HT-29 (cell line): ENCODE results near the gene POPDC2. TPM values are rescaled to one million over a fixed set of nuclear protein-coding genes. Genes with fewer than 3 reads are reported as not detected.

Experiments used
- DNase-seq: peaks from one replicate; pipeline ENCODE4 v3.0.0-alpha.2; 2015; ENCODE audit warnings: low spot score
- total RNA-seq: library from RNA; depleted of rRNA; stranded (reverse); fragments of >200 nt; shearing (Covaris generic); gene quantifications from 2 replicates; pipeline ENCODE4 v1.2.3, GENCODE V29; 2014

POPDC2 gene
- total RNA-seq, 1 experiment from 2014 or later = 0.71 TPM

DNA sequence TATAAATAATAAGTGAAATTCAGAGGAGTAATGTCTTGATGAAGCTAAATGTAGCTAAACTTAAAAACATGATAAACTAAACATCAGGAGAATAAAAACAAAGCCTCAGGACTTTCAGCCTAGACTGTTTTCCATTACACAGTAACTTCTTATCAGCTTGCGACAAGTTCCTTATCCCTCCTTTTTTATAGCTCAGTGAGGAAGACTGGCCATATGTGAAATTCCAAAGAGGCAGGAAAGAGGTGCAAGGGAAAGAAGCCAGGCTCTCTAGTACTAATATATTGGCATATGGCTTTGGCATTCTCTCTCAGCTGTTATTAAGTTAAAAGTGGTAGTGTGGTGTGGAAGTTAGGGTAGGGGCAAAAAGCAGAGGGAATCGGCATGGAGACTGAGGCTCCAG lies 12.4 kb upstream of the POPDC2 start:
- DNase-seq = no peak

DNA sequence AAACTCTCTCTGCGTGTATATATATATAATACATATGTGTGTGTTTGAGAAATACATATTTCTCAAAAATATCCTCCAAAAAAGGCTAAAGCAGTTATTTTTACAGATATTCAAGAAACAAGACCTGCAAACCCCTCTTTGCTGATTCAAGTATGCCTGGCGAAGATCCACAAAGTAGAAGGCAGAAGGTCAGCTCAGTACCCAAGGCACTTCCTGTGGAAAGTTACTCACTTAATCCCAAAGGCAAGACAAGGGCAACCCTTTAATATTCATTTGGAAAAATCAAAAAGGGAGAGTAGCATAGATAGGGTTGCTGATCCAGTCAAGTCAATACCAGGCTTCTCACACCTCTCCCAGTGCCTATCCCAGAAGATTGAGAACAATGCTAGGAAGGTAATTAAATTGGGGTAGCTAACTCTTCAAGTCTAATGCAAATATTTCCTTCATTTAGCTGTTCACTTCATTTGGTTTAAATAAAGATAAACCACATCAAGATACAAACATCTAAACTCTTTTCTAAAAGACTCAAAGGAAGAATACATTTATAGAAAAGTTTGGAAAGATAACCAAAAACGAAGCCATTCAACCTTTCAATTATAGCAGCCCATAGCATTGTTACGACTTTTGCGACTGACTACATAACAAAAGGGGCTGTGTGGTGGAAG lies 9.6 kb upstream of the POPDC2 start:
- DNase-seq = no peak

DNA sequence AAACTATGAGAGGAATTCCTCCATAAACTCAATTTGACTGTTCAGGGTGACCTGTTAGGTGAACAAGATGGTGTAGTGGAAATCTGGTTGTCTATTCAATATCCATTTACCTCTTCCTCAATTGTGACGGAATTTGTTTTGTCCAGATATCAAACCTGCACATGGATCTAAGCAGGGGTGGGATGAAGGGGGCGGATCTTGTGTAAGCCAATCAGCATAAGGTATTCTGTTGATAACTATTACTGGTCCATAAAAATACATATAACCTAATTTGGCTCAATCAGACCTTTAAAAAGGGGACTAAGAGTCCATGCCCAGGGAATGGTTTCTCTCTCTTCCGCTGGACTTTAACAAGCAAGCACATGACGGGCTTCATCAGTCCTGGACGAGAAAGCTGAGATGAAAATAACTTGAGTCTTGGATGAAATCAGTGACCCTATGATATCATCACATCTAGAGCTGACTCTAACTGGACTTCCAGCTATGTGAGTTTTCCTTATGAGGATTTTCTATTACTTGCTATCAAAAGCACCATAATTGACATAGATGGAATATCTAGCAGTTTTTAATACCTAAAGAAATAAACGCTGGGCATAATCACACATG lies 5.7 kb upstream of the POPDC2 start:
- no peak for DNase-seq

DNA sequence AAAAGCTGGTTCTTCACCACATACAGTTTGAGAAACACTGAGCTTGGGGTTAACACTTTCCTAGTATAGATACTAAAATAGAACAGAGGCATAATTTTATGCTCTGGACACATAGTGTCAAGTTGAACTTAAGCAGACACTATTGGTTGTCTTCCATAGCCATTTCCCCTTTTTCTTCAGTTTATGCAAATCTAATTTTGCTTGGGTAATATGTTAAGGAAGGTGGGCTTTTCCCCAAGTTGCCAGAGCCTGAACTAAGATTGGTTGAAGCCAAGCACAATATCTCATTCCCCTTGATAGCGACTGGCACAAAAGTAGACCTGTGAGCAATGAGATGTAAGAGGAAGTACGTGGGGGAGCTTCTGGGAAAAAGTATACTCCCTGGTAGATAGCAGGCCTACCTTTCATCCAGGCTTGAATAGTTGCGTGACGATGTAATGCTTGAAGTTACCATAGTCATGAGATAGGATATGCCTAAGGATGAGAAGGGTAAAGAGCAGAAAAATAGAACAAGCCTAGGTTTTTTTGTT lies 4.5 kb upstream of the POPDC2 start:
- DNase-seq = no peak

DNA sequence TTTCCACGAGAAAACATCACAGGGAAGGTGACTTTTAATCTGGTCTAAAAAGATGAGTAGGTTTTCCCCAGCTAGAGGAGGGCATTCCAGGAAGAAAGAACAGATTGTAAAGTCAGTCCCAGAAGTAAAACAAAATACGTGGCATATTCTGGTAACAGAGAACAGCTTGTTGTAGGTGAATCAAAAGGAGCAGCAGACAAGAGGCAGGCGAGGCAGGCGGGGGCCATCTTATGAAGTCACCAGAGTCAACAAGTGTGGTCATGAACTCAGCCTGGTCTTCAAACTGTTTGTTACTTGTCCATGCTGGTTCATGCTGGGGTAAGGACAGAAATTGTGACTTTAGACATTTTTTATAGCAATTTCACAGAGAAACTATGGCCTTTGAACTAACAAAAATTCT lies 4.0 kb upstream of the POPDC2 start:
- DNase-seq = no peak

DNA sequence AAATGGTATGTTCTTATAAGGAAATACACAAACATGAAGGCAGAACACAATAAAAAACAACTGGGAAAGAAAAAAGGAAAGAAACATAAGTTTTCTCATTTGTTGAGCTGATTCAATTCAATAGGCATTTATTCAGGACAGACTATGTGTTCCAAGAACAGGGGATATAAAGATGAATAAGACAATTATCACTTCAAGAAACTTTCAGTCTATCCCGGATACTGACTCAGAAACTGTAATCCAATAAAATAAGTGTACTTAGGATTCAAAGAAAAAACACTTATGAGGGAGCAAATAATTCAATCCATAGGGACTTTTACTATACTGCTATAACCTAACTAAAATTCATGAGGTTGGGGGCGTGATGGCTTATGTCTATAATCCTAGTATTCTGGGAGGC lies 3.5 kb upstream of the POPDC2 start:
- no peak for DNase-seq

DNA sequence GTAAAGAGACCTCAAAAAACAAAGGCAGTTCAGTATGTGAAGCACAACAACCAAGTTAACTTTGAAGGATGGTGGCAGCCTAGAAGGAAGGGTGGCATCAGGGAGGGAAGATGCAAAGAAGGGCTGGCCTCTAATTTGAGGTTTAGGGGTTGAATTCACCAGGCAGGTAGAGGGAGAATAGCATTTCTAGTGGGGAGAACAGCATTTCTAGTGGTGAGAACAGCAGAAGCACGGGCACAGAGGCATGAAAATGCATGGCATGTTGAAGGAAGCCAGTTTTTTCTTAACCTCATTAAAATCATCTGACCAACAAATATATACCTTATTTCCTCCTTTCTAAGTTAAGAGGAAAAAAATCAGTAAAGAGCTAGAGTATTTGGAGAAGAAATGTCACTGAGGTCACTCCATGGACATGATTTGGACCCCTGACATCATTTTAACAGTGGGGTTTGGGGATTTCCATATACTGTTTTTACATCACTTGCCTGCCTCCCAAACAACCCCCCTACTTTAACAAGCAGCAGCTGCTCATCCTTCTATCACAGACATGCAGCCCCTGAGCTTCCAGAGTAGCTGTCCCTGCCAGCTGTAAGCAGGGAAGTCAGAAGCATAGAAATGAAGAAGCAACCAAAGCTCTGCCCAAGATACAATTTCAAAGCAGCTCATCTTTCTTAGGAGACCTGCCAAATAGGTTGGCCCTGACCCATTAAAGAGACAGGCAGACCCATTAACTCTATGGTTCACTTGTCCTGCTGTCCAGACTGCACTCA lies 2.4 kb upstream of the POPDC2 start:
- DNase-seq = no peak

DNA sequence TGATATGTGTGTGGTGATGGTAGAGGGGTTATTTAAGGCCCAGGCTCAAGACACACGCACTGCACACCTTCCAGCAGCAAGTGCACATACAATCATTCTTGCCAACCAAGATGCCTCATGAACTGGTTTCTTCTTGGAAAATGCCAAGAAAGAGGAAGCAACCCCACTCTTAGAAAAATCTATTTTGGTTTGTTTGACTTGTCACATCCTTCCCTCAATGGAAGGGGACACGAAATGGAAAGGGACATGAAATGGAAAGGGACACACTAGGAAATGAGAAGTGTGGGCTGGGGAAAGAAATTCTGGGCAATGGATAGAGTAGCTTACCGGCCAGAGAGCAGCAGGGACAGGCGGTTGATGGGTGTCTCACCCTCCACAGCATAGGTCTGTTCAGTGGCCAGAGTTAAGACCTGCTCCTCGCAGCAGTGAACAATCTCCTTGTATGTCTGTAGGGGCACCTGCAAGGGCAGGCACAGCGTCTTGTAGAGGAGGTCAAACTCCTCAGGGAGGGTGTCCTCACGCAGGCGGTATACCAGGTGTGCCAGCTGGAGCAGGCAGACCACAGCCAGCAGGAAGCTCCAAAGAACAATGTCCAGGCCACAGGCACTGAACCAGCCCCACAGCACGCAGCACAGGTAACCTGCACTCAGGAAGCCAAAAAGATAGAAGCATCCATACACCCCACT lies 640 bp downstream of the POPDC2 start:
- DNase-seq = no peak

DNA sequence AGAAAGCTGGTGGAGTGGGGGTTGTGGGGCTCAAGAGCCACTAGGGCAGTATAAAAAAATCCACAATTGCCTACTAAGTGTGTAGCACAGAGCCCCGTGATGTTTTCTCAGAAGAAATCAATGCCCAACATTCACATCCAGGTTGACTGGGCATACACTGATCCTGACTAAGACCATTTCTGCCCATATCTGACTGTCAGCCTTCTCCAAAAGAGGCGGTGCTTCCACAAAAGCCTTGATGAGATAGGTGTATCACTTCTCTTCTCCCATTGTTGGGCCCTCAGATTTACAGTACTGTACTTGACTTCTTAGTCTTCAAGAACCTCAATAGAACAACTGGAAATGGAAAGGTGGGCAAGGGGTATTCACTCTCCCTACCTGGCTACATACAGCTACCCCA lies 1.4 kb downstream of the POPDC2 start:
- DNase-seq = no peak

DNA sequence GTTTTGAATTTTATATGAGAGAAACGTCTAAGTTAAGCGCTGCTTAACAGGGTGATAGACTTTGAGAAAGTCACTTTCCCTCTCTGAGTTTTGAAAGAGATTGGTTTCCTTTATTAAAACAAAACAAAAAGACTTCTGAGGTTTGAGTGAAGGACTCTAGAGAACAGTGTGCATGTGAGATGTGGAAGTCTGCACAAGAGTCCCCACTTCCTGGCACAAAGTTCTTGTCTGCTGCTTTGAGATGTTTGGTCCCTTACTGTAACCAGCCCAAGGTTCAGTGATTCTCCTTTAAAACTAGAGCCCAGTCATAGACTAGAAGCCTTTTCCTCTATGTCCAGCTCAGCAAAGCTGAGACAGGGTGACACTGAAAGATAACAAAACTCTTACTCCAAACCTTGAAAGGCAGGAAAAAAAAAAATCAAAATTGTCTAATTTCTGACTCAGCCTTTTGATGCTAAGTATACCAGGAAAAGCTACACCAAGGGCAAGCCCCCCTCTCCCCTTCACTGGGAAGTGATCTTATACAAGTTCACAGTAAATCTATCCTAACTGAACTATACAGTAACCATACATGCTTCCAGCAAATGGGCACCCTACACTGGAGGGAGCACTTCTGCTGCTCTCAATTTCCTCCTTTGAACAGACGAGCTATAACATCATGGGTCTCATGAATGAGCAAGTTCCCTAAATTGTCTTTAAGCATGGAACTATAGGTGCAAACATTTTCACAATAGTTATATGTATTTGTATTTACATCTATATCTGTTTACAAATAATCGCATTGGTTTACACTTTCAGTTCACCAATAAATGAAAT lies 2.3 kb downstream of the POPDC2 start:
- DNase-seq = no peak

DNA sequence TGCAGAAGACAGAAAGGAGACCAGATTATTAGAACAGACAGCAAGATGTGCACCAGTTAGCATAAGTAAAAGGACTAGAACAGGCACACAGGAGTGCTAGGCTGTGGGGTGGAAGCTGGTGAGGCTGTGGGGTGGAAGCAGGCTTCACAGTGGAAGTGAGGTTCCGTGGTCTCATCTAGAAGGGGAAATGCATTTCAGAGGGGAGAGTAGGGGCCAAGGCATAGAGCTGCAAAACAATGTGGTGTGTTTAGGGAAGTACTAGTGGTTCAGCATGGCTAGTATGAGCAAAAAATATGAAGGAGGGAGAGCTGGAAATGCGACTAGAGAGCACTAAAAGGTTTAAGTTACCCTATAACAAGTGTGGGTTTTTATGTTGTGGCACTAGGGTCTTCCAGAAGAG lies 6.5 kb downstream of the POPDC2 start:
- no peak for DNase-seq

DNA sequence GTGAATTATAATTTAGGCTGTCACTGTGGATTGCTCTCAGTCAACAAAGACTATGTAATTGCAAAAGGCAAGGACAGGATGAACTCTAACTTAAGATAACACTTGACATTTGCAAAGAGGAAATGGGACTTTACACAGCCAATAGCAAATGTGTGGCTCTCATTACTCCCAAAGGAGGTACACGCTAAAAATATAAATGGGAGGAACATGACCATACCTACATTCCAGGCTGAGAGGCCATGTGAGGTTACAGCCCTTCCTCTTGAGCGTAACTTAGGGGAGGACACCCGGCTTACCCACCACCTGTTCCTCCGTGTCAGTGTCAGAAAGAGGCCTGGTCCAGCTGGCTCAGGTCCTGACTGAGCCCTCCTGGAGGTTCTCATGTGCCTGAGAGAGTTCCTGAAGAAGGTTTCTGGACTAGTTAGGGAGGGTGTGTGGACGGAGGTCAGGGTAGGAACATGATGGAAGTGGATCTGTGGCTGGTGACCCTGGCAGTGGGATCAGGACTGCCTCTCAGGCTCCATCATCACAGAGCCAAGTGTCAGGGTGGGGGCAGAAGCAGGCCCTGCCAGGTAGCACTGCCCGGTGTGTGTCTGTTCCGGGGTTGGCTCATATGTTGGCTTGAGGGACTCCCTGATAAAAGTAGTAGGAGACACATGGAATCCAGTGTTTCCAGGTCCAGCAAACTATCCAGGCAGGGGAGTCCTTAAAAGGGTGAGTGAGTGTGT lies 7.9 kb downstream of the POPDC2 start:
- DNase-seq = no peak

DNA sequence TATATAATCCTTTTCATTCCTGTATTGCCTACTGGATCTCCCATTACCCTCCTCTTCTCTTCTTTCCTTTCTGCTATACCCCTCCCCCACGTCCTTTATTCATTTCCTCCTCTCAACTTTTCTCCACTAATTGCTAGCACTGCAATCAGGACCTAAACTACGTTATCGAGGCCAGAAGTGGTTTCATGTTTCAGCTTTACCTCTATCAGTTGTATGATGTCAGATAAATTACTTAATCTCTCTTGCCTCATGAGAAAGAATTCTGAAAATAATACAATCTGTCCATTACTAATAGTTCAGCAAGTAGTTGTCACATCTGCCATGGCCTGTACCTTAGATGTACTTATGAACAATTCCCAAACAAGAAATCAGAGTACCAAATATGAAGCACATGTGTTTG lies 10.6 kb downstream of the POPDC2 start:
- DNase-seq = no peak

DNA sequence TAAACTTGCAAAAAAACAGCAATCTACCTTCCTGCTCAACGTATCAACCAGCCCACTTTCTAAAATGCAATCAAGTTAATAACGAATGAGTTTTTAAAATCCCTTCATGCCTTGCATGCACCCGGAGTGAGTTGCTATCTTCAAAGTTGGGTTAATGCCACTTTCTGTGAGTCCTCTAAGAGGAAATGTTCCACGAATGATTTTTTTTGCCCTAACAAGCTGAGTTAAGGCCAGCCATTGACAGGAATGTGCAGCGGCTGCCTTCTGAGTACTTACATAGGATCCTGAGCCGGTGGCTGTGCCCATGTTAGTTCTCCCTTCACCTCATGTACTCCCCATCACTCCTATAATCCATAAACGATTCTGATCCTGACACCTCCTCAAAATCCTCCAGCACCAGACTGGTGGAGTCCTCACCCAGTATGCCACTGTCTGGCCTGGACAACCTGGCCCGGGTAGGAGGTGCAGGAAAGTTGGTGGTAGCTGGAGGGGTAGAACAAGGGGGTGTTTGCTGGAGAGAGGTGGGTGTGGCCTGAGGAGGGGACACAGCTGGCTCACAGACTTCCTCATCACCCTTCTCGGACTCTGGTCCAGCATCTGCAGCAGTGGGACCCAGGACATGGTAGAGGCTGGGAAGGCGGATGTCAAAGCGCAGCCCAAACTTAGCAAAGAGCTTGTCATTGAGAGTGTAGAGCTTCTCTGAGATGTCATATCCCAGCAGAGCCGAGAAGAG lies 12.4 kb downstream of the POPDC2 start:
- DNase-seq = no peak

DNA sequence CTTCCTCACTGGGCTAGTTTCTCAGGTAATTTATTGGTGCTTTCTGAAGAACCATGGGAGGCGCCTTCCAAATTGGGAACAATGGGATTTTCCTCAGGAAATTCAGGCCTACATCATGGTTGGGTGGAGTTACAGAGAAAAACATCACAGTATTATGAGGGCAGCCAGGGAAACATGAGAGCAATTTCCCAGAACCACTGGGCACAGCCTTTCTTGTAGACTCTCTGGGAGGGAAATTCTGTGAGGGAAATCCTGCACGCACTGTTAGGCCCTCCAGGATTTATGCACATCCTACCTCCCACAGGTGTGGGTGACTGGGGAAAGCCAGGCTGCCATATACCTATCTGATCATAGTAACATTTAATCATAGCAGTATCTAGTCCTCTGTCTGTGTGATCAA lies 13.2 kb downstream of the POPDC2 start:
- no peak for DNase-seq

DNA sequence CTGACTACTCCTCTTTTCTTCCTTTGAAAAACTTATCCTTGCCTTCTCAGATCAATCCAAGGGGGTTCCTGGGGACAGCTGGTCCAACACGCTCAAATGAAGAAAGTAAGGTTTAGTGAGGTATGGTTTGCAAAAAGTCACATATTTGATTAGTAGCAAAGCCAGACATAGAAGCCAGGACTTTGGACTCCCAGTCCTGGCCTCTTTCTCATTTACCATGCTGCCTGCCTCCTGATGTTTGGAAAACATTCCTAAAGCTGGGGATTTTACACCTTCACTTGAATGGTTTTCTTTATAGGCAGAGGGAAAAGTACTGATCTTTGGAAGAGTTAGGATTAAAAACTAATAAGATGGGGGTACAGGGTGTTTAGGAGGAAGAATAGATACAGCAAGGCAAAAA lies 14.6 kb downstream of the POPDC2 start:
- no peak for DNase-seq

DNA sequence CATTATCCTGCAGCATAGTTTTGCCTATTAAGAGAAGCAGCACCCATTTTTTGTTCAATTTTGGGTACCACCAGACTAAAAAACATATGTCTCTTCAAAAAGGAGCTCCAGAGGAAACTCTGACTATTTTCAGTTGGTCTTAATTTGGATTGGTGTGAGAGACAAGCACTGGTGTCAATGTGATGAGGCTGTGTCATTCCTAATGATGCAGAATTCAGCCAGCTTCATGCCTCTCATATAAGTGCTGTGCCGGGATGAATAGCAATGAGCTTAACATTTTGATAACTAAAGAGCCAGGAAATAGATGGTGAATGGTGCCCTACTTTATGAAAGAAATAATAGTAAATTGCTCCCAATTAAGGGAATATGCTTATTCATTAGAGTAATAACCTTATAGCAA lies 15.9 kb downstream of the POPDC2 start:
- no peak for DNase-seq

DNA sequence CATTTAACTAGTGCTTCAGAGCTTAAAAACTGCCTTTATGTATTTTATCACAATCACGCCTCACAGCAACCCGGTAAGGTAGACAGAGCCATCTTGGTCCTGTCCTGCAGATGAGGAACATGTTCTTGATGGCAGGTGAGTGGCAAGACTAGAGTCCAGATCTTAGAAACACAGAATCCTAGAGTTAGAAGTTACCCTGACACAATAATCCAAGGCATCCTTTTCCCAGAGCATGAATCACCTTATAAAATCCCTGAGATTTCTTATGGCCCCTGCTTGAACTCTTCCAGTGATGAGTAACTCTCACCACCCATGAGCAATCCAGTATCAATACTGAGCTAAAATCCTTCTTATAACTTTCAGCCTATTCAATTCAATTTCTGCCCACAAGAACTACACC lies 16.9 kb downstream of the POPDC2 start:
- DNase-seq = no peak

DNA sequence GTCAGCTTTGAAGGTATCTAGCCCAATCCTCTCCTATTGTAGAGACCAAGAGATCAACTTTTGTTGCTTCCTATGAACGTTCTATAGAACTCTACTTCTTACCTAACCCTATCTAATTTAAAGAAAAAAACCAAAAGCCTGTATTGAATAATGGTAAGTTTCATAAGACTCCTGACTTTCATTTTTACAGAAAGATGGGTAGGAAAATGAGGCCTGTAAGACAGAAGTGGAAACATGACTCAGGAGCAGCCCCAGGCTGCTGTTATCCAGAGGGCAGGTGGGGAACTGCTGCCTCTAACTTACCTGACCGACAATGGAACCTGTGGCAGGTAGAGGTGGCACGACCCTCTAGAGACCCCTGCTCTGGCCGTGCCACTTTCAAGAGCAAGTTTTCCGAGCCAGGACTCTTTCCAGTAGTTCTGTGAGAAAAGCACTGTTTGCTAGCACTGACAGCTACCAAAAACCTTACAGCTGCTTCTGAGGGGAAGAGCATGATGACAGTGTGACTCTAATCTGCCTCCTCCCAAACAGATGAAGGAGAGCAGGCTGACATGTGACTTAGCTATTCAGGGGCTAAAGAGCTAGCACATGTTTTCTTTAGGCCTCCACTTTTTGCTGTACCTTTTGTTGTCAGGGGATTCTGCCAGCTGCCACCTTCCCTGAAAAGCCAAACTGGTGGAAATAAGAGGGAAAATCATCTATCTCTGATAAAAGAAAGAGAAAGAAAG lies 17.5 kb downstream of the POPDC2 start:
- no peak for DNase-seq
